NCI-H1930 (cell line): ENCODE measurements around the gene CBLN3.
"Not testable (repeated sequence)": the region's sequence is repeated elsewhere in the genome, so short reads cannot be mapped to it uniquely, and the experiment has no call there.

ENCODE experiments used
- DNase-seq, 2 experiments: peaks; one replicate each; lab custom pipeline; 2025; lab: John Stamatoyannopoulos, UW

Gene CBLN3

DNA sequence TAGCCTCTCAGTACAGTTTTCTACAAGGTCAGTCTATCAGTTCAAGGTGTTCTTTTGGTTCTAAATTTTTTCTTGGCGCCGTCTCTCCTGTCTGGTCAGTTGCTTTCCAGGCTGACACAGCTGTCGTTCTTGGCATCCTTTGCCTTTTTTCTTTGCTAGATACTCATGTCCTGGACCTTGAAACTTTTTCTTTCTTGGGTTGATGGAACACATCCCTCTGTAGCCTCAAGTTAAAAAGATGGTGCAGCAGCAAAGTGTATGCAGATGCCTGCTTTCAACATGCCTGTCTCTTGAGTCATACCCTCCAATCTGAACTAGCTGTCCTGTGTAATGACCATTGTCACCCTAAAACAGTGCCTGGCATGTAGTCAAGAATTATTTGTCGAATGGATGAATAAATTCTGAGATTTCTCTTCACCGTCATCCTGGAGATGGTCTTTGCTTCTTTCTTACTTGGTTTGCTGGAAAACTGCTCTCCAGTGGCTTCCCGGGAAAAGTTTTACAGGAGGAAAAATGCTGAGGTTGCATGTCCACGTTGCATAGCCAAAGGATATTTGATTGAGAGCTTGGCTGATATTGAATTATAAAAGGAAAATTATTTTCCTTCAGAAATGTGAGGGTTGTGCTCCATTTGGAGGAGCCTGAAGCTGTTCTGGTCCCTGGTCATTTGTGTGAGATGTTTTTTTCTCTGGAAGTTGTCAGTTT is 26.0 kb downstream of the CBLN3 start:
- DNase-seq = no peak

DNA sequence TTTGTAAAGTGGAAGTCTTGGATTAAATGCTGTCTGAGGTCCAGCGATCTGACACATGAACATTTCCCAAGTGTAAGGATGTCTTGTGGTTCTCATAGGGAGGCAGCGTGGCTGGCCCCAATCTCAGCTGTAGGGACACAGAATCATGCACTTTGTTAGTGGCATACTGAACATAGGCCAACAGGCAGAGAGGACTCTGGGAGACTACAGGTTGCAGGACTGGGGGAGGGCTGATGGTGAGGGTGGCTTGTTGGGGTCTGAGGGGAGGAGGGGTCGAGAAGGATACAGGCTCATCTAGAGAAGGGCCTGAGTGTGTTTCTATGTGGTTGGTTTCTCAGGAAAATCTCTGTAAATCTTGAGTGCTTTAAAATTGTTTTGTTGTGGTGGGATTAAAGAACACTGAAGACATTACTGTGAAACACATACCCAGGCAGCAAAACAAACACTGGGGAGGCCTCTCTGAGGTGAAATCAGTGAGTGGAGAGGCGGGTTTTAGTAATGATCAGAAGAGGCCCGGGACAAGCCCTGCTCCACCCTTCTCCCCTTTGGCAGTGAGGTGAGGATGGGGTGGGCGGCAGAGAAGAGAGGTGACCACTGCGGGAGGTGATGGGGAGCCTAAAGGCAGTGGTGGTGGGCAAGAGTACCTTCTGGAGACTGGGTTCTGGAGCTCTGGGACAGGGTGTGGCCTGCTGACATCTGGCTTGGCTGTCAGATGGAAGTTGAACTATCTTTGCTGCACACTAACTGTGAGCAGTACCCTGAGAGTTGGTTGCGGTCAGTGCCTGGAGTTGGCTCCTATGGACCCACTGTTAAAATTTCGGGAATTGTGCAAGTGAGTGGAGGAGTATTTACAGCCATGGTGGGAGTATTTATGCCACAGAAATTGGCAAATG is 27.4 kb downstream of the CBLN3 start:
- no peak for DNase-seq

DNA sequence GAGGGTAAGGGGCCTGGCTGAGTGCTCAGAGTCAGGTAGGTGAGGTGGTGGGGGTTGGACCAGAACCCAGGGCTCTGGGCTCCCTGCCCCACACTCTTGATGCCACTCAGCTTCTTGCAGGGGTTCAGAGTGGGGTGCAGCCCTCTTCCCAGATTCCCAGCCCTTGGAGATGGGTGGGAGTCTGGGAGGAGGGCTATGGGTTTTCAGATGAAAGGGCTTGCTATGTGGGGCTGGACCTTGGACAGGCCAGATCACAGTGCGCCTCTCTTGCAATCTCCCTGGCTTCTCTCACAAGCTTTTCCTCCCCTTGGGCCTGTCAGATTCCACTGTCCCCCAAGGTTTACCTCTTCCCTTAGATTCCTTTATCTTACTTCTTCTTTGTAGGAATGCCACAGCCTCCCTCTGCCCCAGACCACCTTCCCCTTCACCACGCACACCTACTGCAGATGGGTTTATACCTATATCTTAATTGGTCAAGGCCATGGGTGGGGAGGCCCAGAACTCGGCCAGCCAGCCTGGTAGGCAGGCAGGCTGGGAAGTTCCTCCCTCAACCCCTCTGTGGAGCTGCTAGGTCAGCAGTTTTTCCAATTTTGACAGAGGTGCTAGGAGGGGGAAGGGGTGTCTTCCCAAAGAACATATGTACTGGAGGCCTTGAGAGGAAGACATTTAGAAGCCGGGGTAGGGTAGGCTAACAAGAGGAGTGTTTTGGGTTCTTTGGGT is 29.3 kb downstream of the CBLN3 start:
- no peak for DNase-seq

DNA sequence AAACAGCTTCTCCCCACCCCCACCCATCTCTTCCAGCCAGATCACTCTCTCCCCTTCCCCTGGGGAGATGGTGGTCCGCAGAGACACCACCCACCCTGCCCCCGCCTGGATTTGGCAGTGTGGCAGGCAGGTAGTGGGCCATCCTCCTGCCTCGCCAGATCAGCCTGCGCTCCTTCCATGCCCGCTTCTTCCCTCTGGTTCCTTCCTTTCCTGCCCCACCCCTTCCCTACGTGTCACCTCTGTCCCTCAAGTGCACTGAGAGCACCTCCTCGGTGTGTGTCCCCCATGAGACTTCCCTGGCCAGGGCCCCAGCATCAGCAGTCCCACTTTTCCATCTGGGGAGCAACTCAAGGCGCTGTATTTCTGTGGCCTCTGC is 30.0 kb downstream of the CBLN3 start:
- no peak for DNase-seq

DNA sequence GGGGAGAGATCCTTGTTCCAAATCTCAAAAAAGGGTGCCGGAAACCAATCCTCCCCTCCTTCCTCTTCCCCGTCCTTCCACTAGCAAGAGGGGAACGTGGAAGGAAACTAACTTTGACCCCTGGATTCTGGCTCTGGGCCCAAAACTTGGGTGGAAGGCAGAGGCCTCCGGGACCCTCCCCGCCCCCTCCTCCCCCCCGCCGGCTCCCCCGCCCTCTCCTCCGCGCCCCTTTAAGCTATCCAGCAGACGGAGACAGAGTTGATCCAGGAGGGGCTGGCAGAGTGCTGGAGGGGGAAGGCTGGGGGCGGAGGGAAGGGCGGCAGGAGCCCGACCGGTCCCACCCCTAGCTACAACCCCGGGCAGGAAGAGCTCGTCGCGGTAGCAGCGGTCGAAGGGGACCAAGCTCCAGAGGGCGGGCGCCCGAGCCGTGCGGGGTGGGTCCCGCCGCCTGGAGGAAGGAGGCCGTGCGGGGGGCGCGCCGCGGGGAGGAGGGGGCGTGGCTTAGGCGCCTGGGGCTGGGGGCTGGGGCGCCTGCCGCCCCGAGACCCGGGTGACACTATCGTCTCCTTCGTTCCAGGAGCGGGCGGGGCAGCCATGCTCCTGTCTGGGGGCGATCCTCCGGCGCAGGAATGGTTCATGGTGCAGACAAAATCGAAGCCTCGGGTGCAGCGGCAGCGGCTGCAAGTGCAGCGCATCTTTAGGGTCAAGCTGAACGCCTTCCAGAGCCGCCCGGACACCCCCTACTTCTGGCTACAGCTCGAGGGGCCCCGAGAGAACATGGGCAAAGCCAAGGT is 30.6 kb downstream of the CBLN3 start, which contains the start of gene NYNRIN:
Gene NYNRIN (plus strand): TSS at position 351 of the 794 bp plus-strand sequence. CDS start 244 bp downstream, at position 595.
- DNase-seq = no peak

DNA sequence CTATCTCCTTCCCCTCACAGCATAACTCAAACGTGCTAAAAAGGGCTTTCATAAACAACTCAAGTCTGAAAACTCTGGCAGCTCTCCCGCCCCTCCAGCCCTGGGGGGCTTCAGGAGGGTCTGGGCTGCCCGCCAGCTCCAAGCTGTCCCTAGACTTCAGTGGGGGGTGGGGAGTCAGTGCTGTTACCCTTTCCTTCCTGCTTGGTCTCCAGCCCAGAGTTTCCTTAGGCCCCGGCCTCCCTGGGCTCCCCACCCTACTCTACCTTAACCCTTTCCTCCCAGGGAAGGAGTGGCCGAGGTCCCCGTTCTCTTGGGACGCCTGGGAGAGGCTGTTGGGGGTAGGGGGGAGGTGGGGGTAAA is 31.2 kb downstream of the CBLN3 start:
- no peak for DNase-seq

DNA sequence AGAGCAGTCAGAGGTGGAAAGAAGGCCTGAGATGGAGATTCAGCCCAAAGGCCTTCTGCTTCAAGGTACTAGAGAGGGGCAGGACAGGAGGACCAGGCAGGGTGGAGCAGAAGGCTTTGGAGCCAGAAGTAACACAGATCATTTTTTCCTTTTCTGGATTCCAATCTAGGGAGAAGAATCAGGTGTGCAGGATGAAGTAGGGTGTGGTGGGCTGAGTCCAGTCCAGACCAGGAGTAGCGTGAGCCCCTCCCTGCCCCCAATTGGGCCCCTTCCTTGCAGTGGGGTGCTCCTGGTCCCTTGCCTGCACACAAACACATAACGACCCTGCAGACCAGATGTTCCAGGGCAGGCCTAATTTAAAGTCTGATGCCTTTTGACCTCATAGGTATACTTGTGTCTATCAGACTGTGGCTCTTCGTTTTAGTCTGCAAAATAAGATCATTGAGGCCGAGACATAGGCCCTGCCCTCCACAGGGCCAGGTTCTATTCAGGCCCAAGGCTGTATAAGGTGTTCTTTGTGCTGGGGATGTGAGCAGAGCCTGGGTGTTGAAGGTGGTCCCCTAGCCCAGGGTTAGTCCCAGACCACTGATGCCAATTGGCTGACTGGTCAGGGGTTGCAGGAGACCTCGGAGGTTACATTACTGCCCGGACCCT is 31.7 kb downstream of the CBLN3 start:
- no peak for DNase-seq

DNA sequence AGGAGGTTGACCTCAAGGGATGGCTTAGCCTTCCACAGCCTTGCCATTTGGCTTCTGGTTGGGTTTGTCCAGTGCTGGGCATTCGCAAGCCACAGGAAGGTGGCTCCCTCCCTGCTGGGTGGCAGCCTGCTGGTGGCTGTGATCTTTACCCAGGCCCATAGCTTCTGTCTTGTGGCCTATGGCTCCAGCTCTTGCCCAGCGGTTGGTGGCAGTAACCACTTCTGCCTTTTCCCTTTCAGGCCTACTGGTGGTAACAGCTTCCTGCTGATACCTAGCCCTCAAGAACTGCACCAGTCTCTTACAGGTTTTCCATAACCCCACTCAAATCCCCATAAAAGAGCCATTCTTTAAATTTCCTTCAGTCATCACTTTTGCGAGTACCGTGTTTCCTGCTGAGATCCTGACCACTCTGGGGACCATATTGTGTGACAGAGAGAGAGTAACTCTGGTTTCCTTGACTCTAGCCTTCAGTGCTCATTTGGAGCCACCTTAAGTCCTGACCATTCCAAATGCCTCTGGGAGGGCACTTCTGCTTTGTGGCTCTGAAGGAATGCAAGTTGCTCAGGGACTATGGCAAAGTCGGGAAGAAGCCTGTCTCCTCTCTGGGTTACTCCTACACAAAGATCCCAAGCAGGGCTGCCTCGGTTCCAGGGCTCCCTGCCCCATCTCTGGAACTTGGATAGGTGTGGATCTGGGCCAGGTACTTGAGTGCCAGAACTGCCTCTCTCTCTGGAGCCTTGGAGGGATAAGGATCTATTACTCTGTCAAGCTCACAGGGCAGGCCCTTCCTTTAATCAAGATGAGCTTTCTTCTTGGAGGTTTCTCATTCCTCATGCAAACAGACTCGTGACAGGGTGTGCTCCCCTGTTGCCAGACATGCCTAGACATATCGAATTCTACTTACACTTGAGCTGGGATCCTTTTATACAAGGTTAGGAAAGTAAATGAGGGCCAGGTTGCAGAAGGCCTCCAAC is 33.6 kb downstream of the CBLN3 start:
- DNase-seq = no peak

DNA sequence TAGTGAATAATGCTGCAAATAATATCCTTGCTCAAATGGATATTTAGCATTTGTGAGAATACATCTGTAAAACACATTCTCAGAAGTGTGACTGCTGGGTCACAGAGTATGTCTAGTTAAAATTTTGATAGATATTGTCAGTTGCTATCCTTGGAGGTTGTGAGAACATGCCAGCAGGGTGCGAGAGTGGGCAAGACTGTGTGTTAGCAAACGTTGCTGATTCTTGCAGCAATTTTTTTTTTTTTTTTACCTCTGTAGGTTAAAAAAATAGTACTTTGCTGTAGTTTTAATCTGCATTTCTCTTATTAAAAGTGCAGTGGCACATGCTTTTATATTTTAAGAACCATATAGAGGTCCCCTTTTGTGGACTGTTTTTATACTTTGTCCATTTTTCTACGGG is 35.2 kb downstream of the CBLN3 start:
- no peak for DNase-seq

DNA sequence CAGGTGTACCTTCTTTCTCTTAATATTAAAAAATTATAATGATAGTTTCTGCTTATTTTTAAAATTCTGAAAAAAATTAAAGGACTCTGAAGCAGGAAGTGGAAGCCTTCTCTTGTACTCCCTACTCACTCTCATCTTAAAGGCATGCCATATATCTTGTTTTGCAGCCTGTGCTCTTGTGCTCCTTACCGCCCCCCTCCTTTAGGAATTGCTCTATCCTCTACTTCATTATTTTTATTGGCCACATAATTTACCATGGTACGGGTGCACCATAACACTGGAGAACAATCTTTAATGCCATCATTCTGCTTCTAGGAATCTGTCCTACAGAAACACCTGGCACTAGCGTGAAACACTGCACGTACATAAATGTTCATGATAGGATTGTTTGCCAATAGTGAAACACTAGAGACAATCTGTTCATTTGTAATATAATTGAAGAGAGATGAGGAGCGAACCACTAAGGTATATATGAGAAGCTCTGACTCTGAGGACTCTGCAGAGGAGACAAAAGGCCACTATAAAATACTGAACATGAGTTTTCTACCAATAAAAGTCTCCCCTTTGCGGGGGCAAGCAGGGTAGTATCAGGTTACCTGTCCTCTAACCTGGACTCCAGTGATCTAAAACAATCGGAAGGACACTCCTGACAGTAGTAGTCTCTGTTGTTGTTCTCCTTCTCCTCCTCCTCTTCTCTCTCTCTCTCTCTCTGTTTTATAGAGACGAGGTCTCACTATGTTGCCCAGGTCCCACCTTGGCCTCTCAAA is 37.0 kb downstream of the CBLN3 start:
- no peak for DNase-seq

DNA sequence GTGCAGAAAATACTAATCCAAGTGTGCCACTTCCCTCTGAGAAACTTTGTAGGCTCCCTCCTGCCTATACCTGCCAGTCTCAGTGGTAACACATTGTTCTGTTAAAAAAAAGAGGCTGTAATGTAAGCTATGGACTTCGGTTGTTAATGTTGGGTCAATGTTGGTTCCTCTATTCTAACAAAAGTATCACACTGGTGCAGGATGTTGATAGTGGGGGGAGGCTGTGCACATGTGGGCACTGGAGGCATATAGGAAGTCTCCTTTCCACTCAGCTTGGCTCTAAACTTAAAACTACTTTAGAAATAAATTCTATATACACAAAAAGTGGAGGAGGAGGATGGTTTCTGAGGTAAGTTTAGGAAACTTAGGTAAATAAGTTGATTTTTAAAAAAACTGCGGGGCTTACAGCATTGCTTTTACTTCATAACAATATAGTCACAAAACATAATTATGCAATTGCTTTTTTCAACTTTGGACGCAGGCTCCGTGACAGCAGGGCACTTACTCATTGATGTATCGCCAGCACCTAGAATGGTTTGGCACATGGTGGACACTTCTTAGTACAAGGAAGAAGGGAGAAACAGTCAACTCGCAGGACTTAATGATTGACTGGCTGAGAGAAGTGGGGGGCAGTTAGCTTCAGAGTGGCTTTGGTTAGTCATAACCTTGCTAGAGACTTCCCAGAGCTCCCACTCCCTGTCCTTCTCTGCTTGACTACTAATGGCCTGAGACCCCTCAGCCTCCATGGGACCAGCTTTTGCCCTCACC is 38.6 kb downstream of the CBLN3 start:
- DNase-seq = no peak

DNA sequence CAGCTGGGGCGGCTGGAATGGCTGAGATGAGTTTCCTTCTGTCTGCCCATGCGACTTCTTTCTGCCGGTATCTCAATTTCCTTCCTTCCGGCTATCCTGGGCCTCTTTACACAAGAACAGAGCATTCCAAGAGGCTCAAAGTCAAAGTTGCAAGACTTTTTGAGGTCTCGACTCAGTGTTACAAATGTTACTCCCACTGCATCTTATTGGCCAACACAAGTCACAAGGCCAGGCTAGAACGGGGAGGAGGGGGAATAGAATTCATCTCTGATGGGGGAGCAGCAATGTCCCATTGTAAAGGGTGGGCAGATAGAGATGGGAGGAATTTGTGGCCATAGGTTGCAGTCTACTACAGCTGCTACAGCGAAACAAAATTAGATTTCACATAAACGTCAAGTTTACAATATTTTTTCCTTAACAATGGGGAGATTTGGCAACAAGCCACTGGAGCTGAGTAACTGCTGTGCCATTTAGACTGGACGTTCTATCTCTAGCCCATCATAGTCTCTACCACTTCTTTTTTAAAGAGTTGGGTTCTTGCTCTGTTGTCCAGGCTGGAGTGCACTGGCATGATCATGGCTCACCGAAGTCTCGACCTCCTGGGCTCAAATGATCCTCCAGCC is 40.1 kb downstream of the CBLN3 start:
- no peak for DNase-seq

DNA sequence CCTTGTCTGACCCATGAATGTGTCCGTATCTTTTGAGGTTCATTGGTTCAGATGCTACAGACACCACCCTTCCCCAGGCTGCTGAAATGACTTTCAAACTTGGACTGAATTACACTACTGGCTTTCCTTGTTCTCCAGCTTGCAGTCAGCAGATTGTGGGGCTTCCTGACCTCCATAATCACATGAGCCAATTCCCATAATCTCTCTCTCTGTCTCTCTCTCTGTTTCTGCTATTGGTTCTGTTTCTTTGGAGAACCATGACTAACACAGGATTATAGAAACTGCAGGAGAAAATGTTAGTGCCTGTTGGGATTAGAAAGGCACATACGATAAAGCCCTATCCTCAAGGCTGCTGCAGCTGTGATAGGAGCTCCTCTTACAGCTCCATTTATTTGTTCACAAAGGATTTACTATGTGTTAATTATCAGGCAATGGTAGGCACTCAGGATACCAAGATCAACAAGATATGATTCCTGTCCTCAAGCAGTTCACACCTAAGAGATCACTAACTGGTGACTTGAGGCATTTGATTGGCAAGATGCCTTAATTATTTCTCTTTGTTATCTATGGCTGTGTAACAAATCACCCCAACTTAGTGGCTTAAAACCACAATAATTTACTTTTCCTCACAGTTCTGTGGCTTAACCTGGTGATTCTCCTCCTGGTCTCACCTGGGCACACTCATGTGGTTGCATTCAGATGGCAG is 40.8 kb downstream of the CBLN3 start:
- no peak for DNase-seq

DNA sequence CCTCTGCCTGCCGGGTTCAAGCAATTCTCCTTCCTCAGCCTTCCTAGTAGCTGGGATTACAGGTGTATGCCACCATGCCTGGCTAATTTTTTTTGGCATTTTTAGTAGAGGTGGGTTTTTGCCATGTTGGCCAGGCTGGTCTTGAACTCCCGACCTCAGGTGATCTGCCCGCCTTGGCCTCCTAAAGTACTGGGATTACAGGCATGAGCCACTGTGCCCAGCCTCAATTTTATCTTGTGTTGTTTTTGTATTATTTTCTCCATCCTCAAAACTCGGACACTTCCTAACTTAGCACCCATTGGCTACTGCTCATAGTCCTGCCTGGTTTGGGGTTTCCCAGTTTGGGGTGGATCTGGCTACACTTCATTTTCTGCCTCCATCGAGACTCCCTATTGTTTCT is 41.9 kb downstream of the CBLN3 start:
- not testable (repeated sequence) for DNase-seq

DNA sequence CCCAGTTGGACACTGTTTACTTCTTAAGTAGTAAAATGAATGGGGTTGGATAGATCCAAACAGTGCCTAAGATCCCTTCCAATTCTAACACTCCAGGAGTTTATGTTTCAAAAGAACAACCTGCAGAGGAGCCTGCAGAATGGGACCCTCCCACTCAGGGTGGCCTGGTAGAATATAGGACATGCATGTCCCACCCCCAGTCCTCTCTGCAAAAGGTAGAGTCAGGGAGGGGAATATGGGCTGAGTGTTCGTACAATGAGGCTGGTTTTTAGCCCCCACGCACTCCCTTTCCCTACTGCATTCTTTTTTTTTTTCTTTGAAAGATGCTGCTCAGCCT is 42.5 kb downstream of the CBLN3 start:
- no peak for DNase-seq

DNA sequence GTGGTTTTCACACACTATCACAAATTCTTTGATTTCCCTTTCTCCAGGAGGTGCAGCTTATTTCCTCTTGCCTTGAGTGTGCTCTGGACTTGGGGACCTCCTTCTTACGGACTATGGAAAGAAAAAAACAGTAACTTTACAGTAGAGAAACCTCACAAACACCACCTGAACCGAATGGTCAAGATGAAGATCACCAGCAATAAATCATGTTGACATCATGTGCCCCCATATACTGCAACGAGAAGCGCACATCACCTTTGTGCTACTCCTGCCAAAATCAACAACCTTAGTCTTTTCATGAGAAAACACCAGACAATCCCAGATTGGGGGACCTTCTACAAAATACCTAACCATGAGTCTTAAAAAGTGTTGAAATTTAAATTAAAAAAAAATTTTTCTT is 43.9 kb downstream of the CBLN3 start:
- no peak for DNase-seq

DNA sequence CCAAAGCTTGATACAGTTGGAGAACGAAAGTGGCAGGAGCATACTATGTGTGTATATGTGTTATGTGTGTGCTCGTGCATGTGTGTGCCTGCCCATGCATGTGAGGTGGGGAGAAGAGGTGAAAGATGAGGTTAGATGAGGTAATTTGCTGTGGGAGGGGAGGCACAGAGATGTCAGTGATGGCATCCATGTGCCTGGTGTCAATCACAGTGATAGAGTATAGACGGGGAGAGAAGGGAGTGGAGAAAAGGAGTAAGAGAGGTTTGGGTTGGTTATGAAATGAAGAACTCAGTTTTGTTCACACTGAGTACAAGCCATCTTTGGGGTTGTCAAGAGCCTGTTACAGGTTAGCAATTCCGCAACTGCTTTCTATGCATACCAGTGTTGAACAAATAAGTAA is 45.3 kb downstream of the CBLN3 start:
- DNase-seq = no peak

DNA sequence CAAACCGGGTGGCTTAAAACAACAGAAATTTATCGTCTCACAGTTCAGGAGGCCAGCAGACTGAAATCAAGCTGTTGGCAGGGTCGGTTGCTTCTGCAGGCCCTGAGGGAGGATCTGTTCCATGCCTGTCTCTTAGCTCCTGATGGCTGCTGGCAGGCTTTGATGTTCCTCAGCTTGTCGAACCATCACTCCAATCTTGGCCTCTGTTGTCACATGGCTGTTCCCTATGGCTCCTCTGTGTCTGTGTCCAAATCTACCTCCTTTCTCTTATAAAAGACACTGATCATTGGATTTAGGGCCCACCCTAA is 47.5 kb downstream of the CBLN3 start:
- no peak for DNase-seq
